Erythroblast (primary cell): Measurements from ENCODE around the gene PTPRN2.

Experiments
- GATA1 ChIP-seq: IDR thresholded peaks from 2 replicates; pipeline ENCODE4 v1.6.1; 2011; ENCODE audit warnings: low read depth, mild to moderate bottlenecking, control low read depth, low read length, moderate library complexity
- POLR2A ChIP-seq: IDR thresholded peaks from 2 replicates; pipeline ENCODE4 v1.6.1; 2011; ENCODE audit warnings: mild to moderate bottlenecking, low read length

GRCh38 chr7:158277219-158278141 lies 310.1 kb downstream of the PTPRN2 start:
- TF ChIP-seq POLR2A, result no peak
- TF ChIP-seq GATA1, result no peak
